GM21360 (cell line): ENCODE measurements around the gene LHPP.
"Not testable (repeated sequence)": the region's sequence is repeated elsewhere in the genome, so short reads cannot be mapped to it uniquely, and the experiment has no call there.

Source experiments
- ATAC-seq: cut with Tn5 transposase; IDR thresholded peaks from one replicate; pipeline ENCODE4 v1.9.1; 2021; ENCODE audit warnings: mild to moderate bottlenecking, moderate library complexity; ENCODE audit not compliant: unreplicated experiment

Gene LHPP

GRCh38 chr10:124534826-124535601 lies 73.4 kb downstream of the LHPP start:
- no peak for ATAC-seq

GRCh38 chr10:124535731-124536495 lies 74.3 kb downstream of the LHPP start:
- no peak for ATAC-seq

GRCh38 chr10:124536496-124537050 lies 75.0 kb downstream of the LHPP start:
- ATAC-seq = no peak

- no peak for ATAC-seq
Observed at GRCh38 chr10:124537166-124537725, 75.6 kb downstream of the LHPP start.

GRCh38 chr10:124537891-124538290 lies 76.3 kb downstream of the LHPP start:
- no peak for ATAC-seq

- no peak for ATAC-seq
Observed at GRCh38 chr10:124538706-124539105, 77.1 kb downstream of the LHPP start.

GRCh38 chr10:124539935-124540641 lies 78.5 kb downstream of the LHPP start:
- no peak for ATAC-seq

GRCh38 chr10:124541076-124541903 lies 79.7 kb downstream of the LHPP start:
- no peak for ATAC-seq

- ATAC-seq = no peak
Observed at GRCh38 chr10:124542336-124542735, 80.7 kb downstream of the LHPP start.

- ATAC-seq = no peak
Observed at GRCh38 chr10:124543146-124543545, 81.5 kb downstream of the LHPP start.

- ATAC-seq = no peak
Observed at GRCh38 chr10:124543971-124544370, 82.3 kb downstream of the LHPP start.

GRCh38 chr10:124544711-124545110 lies 83.1 kb downstream of the LHPP start:
- no peak for ATAC-seq

GRCh38 chr10:124545351-124546054 lies 83.9 kb downstream of the LHPP start:
- ATAC-seq = no peak

GRCh38 chr10:124546055-124546369 lies 84.4 kb downstream of the LHPP start:
- ATAC-seq = no peak

GRCh38 chr10:124546957-124547646 lies 85.5 kb downstream of the LHPP start:
- no peak for ATAC-seq

- no peak for ATAC-seq
Observed at GRCh38 chr10:124547647-124548168, 86.1 kb downstream of the LHPP start.

GRCh38 chr10:124549171-124549570 lies 87.5 kb downstream of the LHPP start:
- not testable (repeated sequence) for ATAC-seq

GRCh38 chr10:124550293-124551034 lies 88.8 kb downstream of the LHPP start:
- ATAC-seq = peak; percentile 51
